COR-L47 (cell line): ENCODE measurements around the gene TRIM69.
"Not testable (repeated sequence)": the region's sequence is repeated elsewhere in the genome, so short reads cannot be mapped to it uniquely, and the experiment has no call there.

Experiments used
- DNase-seq: peaks from one replicate; lab custom pipeline; 2025; lab: John Stamatoyannopoulos, UW

The TRIM69 gene

DNA sequence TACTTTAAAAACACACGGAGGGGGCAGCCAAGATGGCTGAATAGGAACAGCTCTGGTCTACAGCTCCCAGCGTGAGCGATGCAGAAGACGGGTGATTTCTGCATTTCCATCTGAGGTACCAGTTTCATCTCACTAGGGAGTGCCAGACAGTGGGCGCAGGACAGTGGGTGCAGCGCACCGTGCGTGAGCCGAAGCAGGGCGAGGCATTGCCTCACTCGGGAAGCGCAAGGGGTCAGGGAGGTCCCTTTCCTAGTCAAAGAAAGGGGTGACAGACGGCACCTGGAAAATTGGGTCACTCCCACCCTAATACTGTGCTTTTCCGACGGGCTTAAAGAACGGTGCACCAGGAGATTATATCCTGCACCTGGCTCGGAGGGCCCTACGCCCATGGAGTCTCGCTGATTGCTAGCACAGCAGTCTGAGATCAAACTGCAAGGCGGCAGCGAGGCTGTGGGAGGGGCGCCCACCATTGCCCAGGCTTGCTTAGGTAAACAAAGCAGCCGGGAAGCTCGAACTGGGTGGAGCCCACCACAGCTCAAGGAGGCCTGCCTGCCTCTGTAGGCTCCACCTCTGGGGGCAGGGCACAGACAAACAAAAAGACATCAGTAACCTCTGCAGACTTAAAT, 3.0 kb downstream of the TRIM69 start:
- DNase-seq = not testable (repeated sequence)

DNA sequence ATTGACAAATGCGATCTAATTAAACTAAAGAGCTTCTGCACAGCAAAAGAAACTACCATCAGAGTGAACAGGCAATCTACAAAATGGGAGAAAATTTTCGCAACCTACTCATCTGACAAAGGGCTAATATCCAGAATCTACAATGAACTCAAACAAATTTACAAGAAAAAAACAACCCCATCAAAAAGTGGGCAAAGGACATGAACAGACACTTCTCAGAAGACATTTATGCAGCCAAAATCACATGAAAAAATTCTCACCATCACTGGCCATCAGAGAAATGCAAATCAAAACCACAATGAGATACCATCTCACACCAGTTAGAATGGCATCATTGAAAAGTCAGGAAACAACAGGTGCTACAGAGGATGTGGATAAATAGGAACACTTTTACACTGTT, 7.1 kb downstream of the TRIM69 start:
- DNase-seq = not testable (repeated sequence)

DNA sequence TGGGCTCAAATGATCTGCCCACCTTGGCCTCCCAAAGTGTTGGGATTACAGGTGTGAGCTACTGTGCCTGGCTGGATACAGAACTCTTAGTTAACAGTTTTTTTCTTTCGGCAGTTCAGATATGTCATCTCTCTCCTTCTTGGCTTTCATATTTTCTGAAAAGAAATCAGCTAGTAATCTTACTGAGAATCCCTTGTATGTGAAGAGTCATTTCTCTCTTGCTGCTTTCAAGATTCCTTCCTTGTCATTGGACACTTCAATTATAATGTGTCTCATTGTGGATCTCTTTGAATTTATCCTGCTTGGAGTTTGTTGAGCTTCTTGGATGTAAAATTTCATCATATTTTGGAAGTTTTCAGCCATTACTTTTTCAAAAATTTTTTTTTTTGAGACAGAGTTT, 17.0 kb downstream of the TRIM69 start:
- DNase-seq = no peak

DNA sequence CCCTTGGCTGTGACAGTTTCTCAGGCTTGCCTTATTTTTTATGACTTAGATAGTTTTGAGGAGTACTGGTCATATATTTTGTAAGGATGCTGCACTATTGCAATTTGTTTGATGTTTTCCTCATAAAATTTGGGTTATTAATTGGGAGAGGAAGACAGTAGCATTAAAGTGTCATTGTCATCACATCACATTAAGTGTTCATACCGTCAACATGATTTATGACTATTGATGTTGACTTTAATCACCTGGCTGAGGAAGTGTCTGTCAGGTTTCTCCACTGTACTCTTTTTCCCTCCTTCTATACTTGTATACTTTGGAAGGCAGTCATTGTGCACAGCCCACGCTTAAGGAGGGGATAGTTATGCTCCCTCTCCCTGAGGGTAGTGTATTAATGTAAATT, 26.9 kb downstream of the TRIM69 start:
- DNase-seq = no peak

DNA sequence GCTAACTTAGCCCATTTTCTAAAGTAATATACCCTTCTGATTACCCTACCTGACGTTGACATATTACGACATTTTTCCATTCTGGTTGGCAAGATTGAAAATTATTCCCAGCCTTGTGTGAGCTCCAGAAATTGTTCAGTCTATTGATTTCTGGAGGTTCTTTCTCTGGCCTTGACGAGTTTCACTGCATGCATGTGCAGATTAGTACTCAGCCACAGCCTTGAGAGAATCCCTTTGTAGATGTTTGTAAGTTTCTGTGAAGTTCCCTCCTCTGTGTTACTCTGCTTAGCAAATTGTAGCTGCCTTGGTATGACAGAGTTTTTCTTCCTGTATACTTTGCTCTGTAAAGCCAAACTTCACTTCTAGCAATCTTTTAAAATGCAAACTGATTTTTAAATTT, 27.5 kb downstream of the TRIM69 start:
- DNase-seq = no peak

DNA sequence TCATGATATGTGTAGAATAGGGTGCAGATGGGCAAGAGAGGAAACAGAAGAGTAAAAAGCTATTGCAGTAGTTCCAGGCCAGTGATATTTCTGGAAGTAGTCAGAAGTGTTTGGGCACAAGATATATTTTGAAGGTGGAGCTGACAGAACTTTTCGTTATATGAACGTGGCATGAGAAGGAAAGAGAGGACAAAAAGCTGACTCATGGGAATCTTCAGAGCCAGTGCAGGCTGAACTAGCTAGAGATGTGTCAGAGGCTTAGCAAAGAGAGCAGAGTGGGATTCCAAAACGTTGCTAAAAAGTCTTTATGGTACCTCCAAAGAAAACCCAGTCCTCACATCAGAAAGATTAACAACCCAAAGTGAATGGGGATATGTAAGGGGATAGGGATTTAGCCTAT, 28.7 kb downstream of the TRIM69 start:
- DNase-seq = no peak

DNA sequence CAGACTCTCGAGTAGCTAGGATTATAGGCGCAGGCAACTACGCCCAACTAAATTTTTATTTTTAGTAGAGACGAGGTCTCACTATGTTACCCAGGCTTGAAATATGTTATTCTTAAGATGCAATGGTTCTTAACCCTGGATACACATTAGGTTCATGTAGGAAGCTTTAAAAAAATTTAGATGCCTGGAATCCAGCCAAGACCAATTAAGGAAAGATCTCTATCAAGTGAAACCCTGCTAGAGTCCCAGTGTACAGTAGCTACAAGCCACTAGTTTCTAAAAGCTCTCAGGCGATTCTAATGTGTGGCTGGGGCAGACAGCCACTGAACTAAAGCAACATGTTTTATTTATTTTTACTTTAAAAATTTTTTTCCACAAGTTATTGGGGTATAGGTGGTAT, 33.2 kb downstream of the TRIM69 start:
- no peak for DNase-seq

DNA sequence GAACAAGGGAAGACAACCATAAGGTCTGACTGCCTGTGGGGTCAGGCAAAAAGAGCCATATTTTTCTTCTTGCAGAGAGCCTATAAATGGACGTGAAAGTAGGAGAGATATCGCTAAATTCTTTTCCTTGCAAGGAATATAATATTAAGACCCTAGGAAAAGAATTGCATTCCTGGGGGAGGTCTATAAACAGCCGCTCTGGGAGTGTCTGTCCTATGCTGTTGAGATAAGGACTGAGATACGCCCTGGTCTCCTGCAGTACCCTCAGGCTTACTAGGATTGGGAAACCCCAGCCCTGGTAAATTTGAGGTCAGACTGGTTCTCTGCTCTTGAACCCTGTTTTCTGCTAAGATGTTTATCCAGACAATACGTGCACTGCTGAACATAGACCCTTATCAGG, 34.4 kb downstream of the TRIM69 start:
- not testable (repeated sequence) for DNase-seq

DNA sequence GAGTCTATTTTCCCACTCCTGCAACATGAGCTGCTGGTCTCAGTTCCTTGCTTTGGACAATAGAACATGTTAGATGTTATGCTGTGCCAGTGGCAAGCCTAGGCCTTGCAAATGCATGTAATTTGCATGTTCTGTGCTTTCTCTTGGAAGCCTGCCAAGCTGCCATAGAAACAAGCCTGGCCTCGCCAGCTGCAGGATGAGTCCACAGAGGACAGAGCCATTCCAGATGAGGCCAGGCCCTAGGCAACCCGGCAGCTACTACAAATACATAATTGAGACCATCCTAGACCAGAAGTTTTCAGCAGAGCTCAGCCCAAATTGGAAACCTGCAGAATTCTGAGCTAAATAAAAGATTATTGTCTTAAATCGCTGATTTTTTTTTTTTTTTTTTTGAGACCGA, 39.6 kb downstream of the TRIM69 start:
- DNase-seq = peak; percentile 91

DNA sequence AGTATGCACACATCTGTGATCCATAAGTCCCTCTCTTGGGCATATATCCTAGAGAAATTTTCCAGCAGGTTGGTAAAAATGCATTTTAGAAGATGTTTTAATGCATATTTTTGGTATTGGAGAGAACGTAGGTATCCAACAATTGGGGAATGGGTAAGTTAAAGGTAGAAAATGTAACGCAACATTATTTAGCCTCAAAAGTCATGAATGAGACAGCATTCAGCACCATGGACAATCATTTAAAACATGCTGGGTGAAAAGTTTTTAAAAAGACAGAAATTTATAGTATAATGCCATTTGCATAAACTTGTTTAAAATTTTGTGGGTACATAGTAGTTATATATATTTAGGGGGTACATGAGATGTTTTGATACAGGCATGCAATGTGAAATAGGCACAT, 43.4 kb downstream of the TRIM69 start:
- no peak for DNase-seq

DNA sequence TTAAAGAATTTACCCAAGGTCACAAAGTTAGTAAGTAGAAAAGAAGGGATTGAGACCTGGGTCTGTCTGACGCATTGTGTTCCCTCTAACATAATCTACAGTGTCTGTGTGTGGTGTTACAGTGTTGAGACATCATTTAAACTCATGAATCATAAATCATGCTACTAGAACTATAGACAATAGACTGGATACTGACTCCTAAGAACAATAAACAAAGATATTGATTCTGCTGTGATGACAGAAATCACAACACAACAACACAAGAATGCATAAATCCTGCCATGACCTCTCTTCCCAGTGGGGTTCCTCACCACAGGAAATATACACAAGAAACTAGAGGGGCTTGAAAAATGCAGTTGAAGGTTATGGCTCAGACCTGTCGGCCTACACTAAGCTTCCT, 44.3 kb downstream of the TRIM69 start:
- no peak for DNase-seq

DNA sequence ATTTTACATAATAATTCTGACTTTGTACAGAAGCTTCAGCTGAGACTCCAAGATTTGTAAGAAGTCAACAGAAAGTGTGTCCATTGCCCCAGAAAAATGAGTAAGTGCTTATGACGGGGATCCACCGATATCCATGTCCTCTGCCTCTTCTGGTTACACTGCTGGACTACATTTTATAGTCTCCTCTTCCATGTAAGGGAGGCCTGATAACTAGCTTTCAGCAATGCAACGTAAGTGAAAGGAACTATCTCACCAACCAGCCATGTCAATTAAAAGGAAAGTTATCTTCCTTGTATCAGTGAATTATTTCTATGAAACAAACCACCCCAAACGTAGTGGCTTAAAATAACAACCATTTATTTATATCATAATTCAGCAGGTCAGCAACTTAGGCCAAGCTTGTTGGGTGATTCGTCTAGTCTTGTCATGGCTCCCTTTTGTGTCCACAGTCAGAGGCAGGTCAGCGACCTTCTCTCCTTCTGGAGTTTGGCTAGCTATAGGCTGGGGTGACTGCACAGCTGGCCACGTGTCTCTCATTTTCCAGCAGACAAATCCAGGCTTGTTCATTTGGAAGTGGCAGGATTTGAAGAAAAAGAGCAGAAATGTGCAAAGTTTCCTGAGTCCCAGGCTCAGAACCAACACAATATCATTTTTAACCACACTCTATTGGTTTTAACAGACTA, 44.9 kb downstream of the TRIM69 start:
- no peak for DNase-seq

DNA sequence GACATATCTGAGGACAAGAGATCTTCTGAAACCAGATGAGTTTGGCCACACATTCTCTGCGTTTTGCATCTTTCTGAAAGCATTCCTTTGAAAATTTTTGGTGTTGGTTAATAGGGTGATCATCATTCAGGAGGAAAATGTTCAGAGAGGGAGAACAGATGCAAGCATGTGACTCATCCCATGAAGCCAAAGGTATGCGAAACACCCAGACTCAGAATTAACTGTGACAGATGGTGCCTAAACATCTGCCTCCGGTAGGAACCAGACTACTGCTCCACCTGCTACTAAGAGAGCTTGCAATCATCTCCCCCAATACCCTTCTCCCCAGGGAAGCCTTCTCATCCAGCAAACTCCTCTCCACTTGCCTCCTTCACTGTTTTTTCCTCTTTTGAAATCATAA, 46.2 kb downstream of the TRIM69 start:
- DNase-seq = no peak

DNA sequence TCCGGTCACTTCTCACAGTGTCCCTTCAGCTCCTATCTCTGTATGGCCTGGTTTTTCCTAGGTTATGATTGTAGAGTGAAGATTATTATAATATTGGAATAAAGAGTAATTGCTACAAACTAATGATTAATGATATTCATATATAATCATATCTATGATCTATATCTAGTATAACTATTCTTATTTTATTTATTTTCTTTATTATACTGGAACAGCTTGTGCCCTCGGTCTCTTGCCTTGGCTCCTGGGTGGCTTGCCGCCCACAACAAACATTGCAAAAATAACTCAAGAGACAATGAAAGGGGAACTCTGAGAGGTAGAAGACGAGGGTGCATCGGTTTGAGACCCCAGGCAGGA, 48.6 kb downstream of the TRIM69 start:
- not testable (repeated sequence) for DNase-seq

DNA sequence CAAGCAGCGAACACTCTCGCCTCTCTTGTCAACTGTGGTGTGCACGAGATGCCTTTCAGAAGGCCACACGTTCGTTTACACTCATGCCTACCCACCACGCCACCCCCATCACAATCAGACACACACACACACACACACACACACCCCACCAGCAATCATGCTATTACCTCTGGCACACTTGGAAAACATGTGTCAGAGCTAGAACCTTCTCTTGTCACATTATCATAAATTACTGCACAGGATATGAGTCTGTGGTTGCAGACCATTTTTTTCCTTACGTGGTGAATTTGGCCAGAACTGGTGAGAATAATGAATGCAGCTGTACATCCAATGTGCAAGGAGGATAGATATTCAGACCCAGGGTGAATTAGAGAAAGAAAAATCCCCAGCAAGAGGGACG, 52.4 kb downstream of the TRIM69 start:
- no peak for DNase-seq

DNA sequence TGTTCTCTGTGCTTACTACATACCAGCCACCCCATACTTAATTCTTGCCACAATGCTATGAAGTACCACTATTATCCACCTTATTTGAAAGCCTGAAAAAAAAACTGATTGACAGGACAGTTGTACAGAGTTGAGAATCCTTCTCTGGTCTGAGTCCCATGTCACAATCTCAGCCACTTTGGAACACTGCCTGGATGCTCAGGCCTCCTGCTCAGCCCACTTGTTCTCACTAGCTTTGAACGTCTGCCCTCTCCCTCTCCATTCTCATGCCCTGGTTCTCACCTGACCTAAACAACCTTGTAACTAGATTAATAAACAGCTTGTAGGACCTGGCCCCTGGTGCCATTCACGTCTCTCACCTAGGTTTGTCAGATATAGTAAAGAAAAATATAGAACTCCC, 53.9 kb downstream of the TRIM69 start:
- no peak for DNase-seq

DNA sequence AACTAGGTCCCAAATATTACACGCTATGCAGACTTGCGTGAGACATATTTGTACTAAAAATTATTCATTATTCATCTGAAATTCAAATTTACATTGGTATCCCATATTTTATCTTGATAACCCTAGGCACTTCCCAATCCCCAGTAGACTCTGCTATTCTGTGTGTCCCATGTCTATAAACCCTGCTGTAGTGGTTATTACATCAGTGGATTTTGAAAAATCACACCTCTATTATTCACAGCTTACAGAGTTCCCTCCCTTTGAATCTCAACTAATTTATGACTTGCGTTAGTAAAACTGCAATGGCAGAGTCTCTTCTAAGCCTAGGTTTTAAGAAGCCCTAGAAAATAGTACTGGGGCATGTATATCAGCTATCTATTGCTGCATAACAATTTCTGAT, 54.3 kb downstream of the TRIM69 start:
- no peak for DNase-seq

DNA sequence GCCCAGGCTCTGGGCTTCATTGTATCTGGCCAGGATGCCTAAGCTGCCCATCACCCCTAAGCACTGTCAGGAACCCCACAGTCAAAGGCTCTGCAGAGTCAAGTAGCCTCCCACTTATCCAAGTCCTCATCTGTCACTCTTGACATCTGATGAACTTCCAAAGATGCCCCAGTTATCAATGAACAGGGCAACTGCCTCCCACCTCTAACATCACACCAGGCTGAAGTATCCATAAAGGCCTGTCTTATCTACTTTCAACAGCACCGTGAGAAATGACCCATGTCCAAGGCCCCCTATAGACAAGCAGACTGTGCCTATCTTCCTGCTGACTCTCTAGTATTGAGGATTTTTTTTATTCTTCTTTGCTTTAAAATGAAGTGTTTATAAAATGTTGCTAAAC, 56.4 kb downstream of the TRIM69 start:
- DNase-seq = no peak

DNA sequence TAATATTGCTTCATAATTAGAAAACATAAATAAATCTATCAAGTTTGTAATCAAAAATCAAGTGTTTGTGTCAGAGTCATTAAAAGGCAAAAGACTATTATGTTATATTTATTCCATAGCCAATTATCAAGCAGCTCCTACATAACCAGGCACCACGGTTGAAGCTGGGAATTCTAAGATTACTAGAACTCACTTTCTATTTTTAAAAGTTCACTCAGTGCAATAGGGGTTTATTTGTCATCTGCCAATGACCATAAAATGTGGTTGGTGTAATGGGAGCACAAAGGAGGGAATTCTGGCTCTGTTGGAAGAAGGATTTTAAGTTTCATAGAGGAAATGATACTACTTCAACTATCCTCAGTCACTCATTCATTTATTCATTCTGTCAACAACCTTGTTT, 57.7 kb downstream of the TRIM69 start:
- no peak for DNase-seq

DNA sequence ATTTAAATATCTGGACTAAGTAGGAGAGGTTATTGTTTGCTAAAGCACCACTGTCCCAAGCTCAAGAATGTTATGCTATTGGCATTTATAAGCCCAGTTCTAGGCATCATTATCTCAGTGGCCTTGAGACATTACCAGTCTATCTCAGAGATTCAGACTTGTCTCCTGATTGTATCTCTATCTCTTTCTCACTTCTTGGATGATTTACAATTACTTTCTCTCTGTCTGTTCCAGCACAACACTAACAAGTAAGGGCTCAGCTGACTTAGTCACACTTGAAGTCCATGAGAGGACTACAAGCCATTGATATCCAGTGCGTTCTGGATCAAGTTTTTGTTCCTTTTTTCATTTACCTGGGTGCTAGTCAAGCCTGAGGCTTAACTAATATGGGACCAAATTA, 60.2 kb downstream of the TRIM69 start:
- DNase-seq = no peak

DNA sequence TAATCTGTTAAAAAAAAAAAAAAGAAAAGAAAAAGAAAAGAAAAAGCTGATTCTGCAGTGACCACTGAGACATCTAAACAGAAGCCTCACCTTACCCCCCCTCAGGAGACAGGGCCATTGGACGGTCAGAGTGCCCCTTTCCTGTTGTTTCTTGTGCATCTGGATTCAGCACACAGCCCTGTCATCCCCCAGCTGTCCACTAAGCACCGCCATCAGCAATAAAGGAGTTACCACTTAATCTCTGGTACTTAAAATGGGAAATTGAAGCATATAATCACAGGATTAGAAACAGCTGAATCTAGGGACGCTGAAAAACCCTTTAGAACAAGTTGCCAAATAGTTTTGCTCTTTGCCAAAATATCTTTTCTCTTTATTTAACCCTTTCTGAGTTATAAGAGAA, 62.5 kb downstream of the TRIM69 start:
- DNase-seq = no peak

DNA sequence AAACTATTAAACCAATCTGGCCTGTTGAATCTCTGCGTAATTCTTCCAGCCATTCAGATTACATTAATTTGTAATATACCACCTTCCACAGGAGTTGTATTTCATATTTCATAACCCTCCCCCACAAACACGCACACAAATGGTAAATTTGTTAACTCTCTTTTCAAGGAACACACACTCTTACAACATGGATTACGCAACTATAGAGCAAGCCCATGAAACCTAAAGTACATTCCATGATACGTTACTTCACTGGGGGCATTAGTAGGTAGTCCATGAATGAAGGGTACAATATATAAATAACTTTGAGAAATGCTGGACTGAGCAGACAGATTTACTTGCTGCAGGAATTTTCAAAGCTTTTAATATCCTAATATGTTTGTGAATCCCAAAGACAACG, 65.0 kb downstream of the TRIM69 start:
- no peak for DNase-seq

DNA sequence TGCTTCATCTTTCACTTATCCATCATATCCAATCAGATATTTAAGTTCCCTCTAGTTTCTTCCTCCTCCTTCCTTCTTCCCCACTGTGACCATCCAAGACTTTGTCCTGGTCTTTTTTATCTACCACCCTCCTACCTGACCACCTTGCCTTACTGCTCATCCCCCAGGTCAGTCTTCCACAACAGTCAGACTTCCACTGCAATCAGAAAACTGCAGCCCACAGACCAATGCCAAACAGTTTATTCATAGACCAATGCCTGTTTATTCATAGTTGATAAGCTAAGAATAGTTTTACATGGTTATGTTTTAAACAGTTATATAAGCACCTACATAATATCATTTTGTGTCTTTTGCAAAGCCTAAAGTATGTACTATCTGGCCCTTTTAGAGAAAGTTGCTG, 65.5 kb downstream of the TRIM69 start:
- DNase-seq = no peak

DNA sequence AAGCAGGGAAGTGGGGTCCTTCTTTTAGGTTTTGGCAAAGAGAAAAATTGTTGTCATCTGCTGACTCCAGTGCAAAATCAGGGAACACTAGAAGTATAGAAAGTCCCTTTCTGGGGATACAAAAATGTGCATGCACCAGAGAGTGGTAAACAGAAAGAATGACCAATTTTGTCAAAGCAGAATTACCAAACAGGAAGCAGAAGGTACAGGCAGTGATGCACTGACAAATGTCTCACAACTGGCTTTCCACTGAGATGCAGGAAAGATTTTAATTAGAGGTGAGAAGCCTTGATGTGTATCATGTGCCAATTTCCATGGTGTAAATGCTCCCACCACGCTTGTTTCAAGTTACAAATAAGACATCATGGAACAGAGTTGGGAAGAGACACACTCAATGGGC, 66.0 kb downstream of the TRIM69 start:
- no peak for DNase-seq
